GM12801 (cell line): ENCODE results near the gene ZMYM4.

Experiments
- TF ChIP-seq, protein P1 (sequence below): IDR thresholded peaks from one replicate; pipeline ENCODE4 v1.5.1; 2011; ENCODE audit warnings: control low read depth; ENCODE audit not compliant: insufficient read length; ENCODE audit errors: extremely low read depth

The ZMYM4 gene

DNA sequence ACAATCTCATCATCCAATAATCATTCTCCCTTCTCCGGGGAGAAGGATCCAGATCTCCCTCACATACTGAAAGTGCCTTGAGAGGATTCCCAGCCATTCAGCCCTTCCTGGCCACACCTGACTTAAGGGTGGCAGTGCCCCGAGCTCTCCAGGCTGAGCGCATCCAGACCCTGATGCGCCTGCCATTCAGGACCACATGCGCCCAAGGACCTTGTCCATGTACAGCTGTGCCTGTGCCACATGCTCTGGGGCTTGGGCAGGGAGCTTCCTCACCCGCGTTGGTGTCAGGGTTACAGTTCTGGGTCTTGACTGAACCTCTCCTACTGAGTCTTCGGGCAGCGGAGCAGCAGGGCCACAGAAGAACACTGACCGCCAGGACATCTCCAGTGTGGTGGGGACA is 167.6 kb downstream of the ZMYM4 start:
- TF ChIP-seq, protein P1, sequence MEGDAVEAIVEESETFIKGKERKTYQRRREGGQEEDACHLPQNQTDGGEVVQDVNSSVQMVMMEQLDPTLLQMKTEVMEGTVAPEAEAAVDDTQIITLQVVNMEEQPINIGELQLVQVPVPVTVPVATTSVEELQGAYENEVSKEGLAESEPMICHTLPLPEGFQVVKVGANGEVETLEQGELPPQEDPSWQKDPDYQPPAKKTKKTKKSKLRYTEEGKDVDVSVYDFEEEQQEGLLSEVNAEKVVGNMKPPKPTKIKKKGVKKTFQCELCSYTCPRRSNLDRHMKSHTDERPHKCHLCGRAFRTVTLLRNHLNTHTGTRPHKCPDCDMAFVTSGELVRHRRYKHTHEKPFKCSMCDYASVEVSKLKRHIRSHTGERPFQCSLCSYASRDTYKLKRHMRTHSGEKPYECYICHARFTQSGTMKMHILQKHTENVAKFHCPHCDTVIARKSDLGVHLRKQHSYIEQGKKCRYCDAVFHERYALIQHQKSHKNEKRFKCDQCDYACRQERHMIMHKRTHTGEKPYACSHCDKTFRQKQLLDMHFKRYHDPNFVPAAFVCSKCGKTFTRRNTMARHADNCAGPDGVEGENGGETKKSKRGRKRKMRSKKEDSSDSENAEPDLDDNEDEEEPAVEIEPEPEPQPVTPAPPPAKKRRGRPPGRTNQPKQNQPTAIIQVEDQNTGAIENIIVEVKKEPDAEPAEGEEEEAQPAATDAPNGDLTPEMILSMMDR: no peak

DNA sequence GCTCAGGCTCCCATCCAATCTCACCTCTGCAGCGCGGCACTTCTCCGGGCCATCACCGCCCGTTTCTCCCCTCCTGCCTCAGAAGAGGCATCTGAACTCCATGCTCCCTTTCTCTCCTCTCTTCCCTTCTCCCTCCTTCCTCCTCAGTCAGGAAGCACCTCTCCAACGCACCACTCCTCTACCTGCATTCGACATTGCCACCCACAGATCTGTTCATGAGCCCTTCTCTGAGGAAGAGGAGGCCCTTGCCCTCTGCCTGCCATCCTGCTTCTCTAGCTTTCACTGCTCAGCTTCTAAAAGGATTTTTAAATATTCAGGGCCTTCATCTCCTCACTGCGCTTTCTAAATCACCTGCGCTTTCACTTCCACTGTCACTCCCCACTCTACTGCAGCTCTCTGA is 168.7 kb downstream of the ZMYM4 start:
- TF ChIP-seq, protein P1: no peak

DNA sequence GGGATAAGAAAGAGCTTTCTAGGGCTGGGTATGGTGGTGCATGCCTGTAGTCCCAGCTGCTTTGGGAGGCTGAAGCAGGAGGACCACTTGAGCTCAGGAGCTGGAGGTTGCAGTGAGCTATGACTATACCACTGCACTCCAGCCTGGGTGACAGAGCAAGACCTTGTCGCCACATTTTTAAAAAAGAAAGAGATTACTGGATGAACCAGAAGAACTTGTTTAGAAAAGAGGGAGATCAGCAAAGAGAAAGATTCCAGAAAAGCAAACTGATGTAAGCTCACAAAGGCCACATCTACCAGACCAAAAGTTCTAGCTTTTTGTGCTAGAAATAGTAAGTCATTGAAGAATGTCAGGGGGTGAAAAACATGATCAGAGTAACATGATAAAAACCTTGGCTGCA is 171.1 kb downstream of the ZMYM4 start:
- TF ChIP-seq, protein P1: no peak

DNA sequence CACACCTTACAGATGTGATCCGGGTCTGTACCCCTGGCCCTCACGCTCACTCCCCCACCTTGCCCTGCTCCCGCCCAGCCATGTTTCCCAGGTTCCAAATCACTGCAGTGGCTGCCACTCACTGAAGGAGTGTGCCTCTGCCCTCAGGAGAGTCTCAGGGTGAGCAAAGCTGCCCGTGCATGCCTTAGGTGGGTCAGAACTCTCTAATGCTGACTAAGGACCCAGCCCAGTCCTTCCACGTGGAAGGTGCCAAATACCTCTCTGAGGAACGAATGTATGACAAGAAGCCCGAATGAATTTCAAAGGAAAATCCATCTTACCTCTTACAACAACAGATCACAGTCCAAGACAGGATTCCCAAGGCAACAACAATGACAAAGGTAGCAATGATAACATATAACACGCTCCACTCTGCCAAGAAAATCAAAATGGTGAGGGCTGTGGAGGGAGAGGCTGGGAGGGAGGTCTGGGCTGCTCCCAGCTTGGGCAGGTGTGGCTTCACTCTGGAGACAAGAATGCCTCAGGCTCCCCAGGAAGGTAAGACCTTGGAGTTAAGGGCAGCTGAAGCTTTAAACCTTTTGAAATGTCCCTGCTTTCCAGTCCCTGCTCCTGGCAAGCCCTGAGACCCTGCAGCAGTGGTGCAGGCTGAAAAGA is 173.5 kb downstream of the ZMYM4 start:
- TF ChIP-seq, protein P1: no peak

DNA sequence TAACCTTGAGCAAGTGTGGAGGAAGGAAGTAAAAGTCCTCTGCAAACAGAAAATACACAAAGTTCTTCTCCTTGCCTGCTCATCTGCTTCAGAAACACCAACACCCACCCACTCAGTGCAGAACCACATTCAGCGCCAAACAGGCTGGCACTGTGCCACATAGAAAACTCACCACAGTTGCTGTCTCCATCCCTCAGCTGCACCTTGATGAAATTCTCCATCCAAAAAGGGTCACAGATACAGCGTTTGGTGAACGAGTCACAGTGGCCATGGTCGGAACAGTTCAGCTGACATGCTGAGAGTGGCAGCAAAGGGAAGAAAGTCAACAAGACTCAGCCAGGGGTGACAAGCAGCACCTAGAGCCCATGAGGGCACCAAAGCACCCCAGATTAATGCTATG is 174.2 kb downstream of the ZMYM4 start:
- TF ChIP-seq, protein P1: no peak

DNA sequence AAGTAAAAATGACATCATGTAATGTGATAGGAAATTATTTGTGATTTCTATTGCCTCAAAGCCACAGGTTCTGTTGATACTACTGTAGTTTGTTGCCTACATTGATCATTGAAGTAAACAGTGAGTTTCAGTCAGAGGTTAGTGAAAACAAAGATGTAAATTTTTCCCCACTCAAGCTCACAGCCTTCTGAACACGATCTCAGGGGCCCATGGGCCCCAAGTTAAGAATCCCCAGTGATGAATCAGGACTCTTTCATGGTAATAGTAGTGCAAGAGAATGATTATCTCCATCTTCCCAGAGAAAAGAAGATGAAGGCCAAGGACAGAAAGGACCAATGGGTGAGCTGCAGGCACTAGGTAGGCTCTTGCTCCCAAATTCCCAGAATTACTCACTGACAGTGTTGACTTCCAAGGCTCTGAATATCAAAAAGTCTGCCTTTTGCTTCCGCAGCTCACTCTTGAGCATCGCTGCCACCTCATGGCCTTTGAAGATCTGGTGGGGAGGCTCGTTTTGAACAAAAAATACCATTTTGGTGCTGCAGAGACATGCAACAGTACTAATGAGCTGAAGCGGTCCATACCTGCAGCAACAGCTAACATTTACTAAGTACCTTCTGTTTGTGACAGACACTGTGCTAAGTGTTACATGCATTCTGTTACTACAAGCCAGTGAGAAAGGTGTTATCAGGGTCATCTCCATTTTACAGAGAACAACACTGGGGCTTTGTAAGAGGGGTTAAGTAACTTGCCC is 175.4 kb downstream of the ZMYM4 start:
- TF ChIP-seq, protein P1: no peak

DNA sequence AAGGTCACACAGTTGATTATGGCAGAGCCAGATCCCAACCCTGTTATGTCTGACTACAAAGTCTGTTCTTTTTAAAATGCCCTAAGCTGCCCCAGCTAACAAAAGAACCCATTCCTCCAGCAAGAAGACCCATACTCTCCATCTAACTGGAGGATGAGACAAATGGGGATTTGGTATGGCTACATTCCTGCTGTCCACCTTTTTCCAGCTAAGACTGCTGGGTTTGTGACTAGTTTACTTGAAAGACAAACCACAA is 175.9 kb downstream of the ZMYM4 start:
- TF ChIP-seq, protein P1: no peak
